D721Med (cell line): ENCODE data around the gene BARX2.

Experiments used
- DNase-seq: peaks from one replicate; pipeline ENCODE4 v3.0.0; 2011; ENCODE audit warnings: low spot score; ENCODE audit not compliant: insufficient read length
- FAIRE-seq: peaks from 2 replicates; lab custom pipeline; 2011; peaks lifted over from hg19 to GRCh38; lab: Jason Lieb, UNC
- TF ChIP-seq, protein P1 (sequence below): IDR thresholded peaks from 2 replicates; pipeline ENCODE4 v1.5.1; 2012; ENCODE audit warnings: mild to moderate bottlenecking, control low read depth; ENCODE audit not compliant: insufficient read depth; ENCODE audit errors: missing control alignments

BARX2 gene

GRCh38 chr11:129391821-129392220 lies 16.2 kb downstream of the BARX2 start:
- FAIRE-seq (no peak), DNase-seq (no peak)
- TF ChIP-seq, protein P1, sequence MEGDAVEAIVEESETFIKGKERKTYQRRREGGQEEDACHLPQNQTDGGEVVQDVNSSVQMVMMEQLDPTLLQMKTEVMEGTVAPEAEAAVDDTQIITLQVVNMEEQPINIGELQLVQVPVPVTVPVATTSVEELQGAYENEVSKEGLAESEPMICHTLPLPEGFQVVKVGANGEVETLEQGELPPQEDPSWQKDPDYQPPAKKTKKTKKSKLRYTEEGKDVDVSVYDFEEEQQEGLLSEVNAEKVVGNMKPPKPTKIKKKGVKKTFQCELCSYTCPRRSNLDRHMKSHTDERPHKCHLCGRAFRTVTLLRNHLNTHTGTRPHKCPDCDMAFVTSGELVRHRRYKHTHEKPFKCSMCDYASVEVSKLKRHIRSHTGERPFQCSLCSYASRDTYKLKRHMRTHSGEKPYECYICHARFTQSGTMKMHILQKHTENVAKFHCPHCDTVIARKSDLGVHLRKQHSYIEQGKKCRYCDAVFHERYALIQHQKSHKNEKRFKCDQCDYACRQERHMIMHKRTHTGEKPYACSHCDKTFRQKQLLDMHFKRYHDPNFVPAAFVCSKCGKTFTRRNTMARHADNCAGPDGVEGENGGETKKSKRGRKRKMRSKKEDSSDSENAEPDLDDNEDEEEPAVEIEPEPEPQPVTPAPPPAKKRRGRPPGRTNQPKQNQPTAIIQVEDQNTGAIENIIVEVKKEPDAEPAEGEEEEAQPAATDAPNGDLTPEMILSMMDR = no peak

- FAIRE-seq (no peak), DNase-seq (no peak)
- TF ChIP-seq, protein P1 = no peak
These were observed 17.3 kb downstream of the BARX2 start for GRCh38 chr11:129392995-129393394.

DNA sequence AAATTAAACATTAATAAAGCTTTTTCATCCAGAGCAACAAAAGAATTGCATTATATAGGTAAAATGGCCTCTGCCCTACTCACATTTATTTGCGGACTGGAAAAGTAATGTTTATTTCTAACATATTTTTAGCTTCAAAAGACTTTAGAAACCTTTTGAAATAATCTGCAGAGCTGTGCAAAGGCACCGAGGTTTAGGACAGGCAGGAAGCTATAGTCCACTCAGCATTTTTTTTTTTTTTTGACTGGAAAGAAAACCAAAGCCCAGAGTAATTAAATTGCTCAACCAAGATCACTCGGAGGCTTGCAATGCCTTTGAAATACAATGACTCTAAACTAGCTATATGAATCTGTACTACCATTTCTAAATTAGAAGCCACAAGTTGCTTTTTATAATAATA lies 19.1 kb downstream of the BARX2 start:
- FAIRE-seq = no peak
- DNase-seq = no peak
- TF ChIP-seq, protein P1 = no peak

DNA sequence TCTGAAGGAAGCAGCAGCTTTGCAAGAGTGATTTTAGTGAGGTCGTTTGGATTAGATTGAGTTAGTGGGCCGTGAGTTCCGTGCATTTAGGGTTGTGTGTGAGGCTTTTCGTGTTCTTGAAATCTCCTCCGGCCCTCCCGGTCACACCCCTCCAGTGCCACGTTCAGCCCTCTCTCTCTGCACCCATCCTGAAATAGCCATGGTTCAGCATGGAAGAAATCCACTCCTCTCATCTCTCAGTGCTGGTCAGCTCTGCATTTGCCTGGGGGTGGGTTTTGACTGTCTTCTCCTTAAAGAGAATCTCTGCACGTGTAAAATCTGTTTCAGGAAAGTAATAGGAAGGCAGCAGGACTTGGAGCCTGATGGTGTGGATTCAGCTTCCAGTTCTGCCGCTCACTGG lies 19.8 kb downstream of the BARX2 start:
- no peak for DNase-seq
- TF ChIP-seq, protein P1 = no peak

DNA sequence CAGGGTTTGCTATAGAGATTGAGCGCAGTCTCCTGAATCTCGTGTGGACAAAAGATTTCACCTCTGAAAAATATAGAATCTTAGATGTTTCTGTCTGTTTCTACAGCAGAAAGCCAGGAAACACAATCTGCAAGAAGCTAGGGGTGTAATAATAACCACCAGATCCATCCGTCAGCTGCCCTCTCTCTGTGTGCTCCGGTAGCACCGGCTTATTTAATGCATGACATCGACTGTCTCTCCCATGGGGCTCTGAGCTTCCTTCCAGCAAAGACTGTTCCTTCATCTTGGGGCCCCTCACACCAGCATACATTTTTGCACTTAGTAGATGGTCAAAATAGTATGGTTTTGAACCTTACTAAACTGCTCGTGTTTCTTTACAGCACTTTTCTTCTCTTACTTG lies 20.2 kb downstream of the BARX2 start:
- FAIRE-seq (no peak), DNase-seq (no peak)
- TF ChIP-seq, protein P1 = no peak

More for the DNA sequence above, 19.8 kb downstream of the BARX2 start:
- FAIRE-seq = no peak

DNA sequence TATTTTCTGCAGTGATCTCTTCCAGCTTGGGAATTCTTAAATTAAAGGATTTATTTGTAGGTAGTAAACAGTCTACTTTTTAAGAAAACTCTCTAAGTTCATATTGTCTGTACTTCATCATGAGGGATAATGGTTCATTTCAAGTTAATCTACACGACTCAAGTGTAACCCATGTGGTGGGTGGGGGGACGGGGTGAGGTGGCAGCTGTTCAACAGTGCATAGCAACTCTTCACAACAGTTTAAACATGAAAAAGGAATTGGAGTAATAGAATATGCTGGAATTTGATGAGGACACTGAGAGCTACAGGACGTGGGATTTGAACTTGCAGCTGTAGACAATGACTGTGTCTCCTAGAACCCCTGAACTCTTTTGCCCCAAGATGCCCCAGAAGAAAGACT lies 20.8 kb downstream of the BARX2 start:
- no peak for DNase-seq
- no peak for FAIRE-seq
- TF ChIP-seq, protein P1 = no peak

- DNase-seq = no peak
- FAIRE-seq = no peak
- TF ChIP-seq, protein P1 = no peak
These were observed 26.8 kb downstream of the BARX2 start for GRCh38 chr11:129402206-129403171.
